ENCODE data around the gene DAB1.

The DAB1 gene

DNA sequence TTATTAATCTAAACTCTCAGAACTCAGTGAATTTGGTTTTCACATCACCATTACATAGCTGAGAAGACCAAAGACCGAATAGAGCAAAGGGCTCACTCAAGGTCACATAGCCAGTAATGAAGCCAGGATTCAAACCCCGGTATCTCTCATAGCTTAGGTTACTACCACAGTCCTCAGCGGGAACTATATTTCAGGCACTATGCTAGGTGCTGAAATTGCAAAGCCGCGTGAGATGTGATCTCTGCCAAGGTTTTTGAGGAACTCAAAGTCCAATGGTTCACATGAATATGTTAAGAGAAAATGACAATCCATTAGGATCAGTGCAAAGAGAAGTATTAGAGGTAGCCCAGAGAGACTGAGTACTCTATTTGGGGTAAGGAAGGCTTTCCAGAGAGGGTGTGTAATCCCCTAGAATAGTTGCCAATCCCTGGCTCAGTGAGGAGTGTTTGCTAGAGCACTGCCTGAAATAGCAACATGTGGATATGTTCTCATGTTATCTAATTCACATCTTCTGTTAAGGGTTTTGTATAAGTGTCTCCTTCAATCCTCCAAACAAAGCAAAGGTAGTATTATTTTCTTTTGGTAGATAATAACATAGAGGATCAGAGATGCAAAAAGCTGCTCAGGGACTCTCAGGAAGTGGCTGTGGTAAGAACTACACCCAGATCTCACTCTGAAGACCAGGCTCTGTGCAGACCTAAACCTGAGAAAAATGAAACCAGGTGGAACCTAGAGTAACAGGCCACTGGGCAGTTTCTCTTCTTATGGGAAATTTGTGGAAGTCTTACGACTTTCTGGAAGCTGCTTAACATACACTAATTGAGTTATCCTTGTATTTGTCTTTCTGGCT, 365.0 kb downstream of the DAB1 start:
- no peak for DNase-seq

DNA sequence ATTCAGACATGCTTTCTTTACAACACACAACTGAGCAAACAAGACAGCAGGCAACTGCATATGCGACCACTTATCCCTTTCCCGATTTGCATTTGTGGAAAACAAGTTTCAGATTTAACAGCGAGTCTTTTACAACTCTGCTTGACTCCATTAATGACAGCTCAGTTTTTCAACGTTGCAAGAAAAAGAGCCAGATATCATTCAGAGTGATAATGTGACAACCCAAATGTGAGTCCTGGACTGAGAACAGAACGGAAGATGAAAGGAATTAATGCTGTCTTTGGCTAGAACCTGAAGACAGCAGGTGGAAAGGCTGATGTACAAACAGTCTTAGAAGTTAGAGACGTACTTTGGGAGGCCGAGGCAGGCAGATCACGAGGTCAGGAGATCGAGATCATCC, 375.0 kb downstream of the DAB1 start:
- no peak for DNase-seq

DNA sequence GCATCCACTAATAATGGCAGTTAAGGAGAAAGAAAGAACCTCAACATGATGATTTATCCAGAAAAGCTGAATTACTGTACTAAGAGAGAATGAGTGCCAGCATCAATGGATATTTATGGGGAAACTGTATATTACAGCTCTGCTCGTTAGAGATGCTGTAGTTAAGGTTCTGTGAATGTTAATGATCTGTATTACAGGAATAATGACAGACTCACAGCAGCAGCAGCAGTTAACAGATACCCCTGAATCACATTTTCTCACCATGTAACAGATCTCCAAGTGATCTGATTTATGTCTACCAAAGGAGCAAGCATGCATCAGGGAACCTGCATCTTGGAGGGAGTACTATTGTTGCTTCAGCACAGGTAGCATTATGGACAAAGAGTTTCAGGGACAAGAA, 377.4 kb downstream of the DAB1 start:
- no peak for DNase-seq

DNA sequence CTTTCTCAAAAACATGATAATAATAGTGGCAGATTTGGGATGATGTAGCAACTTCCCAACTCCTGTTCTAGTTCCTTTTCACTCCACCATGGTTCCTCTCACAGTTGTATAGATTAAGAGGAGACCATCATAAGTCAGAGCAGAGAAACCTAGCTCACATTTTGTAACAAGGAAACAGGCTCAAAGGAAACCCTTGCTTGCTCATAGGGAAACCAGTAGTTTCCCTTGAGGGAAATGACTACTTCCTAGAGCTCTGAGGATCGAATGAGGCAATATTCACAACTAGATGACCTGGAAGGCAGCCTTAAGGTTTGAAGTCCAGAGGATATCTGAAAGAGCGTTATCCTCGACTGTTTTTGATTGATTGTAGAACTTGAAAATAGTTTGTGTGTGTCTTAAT, 382.0 kb downstream of the DAB1 start:
- DNase-seq: no peak

DNA sequence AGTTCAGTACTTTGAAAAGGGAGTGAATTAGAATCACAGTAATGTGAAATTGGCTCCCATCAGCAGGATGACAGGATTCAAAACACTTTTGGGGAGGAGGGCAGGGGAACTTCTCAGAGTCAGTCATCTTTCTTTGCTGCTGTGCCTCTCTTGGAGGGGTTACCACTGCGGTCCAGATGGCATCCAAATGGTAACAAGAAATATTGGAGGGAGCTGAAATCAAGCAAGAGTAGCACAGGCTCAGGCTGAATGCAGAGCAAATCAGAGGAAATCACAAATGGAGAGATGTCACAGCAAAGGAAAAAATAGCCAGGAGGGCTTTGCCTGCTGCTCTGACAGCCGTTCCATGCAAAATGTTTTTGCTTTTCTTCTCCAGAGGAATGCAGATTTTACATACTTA, 383.0 kb downstream of the DAB1 start:
- DNase-seq: no peak

DNA sequence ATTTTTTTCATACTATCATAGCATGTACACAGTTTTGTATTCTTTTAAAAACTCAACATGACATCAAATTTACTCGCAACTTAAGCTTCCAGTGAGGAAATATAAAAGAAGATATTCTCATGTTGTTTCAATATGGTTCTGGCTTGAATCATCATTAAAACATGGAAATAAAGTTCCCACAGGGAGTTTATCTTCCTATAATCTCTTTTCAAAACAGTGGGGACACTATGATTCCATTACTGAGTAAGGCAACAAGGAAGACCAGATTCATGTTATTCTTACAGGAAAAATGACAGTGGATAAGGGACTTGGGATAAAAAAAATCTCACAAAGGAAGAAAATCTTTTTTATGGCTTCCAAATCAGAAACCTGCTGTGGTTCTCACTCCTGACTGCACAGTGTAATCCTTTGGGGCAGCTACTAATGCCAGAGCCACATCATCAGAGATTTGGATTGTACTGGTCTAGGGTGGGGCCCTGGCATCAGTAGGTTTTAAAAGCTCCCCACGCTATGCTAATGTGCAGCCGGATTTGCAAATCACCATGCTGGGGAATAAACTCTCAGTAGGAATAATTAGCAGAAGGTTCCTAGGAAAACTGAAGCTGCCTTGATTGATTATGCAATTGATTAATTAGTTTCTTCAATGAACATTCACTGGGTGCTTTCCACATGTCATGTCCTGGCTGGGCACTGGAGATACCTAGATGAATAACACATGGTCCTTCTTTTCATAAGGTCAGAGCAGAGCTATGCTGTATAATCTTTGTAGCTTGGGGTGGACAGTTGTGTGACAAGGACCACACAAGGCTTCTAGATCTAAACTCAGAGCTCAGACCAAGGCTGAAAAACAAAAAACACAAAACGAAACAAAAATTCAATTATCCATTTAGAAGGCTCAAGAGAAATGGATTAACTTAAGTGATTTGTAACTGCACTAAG, 386.9 kb downstream of the DAB1 start:
- no peak for DNase-seq

DNA sequence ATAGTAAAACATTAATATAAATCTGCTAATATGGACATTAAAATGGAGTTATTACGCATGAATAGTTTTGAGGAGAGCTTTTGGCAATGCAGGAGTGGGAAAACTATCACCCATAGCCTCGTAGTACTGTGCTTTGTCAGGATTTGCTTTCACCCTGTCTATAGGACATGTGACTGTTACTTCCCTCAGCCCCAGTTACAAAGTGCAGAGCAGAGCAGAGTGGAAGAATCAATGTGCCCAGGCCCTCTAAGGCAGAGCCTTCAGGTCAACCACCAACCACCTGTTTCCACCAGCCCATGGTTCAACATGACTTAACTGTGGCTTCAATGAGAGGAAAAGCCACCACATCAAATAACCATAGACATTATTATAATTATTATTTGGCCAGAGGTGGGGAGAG, 389.1 kb downstream of the DAB1 start:
- DNase-seq: no peak

DNA sequence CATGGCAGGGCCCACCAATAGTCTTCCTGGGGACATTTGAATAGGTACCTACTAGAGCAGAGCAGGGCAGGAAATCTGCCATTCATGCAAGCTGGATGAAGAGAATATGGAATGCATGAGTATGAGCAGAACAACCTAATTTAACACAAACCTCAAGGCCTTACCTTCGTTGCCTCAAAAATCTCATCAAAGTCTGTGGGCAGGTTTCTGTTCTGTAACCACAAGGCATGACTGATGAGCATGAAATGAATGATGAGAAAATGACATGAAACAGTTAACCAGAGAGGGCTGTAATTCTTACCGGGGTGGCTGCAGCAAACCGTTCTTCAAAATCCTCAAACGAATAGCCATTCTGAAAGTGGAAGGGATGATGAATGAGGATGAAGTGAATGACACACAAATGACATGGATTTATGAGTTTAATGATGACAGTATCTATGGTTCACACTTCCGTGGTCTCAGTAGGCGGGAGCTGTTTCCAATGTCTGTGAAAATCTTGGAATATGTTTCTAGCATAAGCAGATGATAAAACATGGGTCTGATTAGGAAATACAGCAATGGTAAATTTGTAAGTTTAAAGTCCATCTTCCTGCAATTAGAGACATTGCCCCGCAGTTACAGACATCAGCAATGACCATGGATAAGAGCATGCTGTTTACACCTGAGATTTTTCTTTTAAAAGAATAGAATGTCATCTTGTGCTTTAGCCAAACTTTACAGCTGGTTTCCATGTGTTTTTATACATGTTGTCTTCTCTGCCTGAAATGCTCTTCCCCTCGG, 390.4 kb downstream of the DAB1 start:
- DNase-seq: no peak

DNA sequence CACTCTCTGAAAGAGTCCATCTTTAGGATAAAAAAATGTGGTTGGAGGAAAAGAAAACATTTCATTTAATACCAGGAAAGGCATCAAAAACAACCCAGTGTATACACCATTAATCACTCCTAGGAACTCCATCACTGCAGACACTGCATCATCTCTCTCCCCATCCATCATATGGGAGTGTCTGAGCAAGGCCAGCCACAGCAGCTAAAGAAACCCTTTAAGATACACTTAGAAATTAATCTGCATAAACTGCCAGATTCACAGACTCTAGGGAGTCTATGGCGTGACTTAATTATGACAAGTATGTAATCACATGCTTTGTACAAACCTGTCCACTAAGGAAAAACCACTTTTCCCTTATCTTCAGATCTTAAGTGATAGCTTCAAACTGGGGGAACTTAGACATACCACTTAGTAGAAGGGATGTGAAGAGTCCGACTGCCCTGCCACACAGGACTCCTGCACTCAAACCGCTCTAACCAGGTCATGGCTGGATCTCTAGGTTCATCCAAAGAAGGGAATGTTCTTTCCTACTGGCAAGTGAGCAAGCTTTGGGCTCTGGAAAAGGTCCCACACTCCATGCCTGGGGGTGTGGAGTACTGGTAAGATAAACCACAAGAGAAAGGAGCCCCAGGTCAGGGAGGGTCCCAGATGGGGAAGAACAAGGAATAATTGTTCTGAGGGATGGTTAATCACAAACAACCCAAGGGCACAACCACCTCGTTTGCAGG, 397.1 kb downstream of the DAB1 start:
- DNase-seq: no peak

DNA sequence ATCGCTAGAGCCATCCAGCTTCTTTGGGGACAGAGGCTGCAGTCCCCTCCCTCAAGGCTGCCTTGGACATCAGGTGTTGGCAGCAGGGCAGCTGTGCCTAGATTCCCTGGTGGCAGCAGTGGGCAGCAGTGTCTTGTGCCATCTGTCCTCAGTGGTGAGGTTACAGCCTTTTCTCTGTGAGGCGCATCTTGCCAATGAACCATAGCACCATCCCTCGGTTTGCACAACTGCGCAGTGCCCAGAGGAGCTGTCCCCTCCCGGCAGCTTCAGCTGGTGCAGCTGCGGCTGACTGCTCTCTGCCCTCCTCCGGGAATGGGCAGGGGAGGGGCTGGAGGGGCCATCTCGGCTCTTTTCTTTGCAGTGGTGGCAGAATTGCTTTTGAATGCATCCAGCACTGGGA, 399.0 kb downstream of the DAB1 start:
- DNase-seq: no peak

DNA sequence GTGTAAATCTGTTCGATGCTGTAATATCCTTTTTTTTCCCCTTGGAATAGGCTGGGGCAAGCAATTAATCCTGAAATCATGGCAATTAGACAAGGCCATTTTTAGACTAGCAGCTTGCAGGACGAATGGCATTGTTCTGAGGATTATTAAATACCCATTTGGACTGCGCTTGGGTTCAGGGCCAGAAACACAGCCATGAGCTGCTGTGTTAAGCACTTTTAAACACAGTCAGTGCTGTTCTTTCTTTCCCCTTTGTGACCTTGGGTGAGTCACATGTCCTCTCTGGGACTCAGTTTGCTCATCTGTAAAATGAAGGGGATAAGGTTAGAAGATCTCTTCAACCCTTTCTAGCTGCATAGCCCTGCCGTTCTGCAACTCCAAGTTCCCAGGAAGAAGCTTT, 399.4 kb downstream of the DAB1 start:
- DNase-seq: no peak

DNA sequence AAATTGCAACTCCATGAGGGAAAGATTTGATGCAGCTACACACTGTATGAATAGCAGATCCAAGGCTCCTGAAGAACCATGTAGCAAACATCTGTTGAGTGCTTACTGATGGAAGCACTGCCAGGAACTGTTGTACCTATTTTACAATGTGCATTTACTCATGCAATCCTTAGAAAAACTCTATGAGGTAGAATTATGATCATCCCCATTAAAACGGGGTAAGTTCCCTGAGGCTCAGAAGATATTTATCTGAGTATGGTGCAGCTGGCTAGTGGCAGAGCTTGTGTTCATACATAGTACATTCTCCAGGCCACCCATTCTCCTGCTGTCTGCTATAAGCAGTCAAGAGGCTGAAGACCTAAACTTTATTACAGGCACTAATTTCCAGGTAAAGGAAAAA, 403.6 kb downstream of the DAB1 start:
- no peak for DNase-seq

DNA sequence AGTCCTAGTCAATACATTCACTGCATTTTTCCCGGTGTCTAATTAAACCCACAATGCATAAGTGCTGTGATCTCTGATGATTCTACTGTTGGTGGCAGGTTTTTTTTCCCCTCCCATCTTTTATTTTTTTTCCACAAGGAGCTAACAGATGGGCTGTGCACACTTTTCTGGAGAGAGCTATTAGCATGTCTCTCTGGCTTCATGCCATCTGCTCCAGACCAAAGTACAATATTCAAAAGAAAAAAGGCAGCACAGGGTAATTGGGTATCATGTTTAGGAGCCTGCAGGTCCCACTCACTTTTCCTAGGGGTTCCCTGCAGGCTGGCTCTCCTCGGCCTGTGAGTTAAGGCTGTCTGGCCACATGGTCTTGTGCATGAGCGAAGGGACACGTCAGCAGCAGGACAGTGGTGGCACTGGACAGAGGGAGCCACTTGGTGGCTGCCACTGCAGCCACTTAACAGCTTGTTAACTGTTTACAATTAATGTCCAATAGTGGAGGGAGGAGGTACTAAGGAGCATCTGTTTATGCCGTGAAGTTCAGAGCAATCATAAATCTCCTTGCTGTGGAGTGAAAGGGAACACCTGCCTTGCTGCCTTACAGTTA, 404.5 kb downstream of the DAB1 start:
- DNase-seq: no peak

DNA sequence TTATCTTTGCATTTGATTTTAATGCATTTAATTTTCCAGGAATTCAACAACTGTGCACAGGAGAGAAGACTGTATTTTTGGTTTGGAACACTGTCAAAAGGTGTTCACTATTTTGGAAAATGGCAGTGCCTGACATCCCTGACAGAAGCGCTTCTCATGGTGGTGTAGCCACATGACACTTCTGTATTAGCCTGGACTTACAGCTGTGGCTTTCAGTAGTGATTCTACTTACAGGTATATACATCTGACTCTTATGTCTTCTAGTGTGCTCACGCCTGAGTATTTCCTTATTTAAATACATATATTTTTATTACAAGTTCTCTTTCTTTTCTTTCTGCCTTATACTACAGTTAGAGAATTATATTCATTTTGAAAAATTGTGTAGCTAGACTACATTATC, 405.7 kb downstream of the DAB1 start:
- DNase-seq: no peak

DNA sequence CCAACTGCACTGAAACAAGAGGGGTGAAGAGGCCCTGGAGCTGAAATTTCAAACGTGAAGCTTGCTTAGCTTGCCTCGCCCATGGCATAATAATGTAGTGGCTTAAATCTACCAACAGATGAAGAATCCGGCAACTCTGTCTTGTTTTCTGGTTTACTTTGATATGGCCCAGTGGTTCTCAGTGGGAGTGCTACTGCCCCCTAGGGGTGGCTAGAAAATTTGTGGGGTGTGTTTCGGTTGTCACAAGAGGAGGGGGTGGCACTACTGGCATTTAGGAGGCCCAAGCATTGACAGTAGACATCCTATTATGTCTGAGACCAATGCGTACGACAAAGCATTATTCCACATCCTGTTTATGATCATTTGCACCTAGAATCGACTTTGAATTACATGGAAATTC, 406.1 kb downstream of the DAB1 start:
- DNase-seq: no peak

DNA sequence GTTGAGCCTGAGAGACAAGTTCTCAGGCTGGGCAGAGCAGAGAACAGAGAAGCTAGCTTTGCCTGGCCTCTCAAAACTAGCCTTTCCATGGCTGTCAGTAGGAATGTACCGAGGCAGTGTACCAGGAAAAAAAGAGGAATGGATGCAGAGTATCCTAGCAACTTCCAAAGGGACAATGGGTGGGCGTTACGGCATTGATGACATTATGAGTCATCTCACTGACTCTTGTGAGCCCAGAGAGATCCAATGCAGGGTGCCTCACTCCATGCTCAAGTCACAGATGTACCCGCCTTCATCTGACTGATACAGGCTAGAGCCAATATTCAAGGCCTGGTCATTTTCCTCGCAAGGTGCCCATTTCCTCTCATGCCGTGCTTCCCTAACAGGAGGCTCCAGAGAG, 406.7 kb downstream of the DAB1 start:
- DNase-seq: no peak

DNA sequence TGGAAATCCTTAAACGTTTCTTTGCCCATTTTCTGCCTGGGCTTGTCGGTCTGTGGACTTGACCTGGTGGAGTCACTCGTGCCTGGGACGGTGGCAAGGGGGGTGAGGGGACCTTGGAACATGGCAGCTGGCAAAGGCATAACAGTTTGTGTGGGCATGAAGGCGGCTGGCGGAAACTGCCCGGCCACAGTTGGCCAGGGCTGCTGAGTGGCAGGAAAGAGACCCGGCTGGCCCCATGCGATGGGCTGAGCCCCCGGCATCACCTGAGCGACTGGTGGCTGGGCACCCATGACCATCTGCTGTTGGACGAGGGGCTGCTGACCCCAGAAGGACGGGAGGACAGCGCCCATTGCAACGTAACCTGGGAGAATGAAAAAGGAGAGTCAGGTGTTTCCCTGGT, 408.8 kb downstream of the DAB1 start:
- DNase-seq: no peak

DNA sequence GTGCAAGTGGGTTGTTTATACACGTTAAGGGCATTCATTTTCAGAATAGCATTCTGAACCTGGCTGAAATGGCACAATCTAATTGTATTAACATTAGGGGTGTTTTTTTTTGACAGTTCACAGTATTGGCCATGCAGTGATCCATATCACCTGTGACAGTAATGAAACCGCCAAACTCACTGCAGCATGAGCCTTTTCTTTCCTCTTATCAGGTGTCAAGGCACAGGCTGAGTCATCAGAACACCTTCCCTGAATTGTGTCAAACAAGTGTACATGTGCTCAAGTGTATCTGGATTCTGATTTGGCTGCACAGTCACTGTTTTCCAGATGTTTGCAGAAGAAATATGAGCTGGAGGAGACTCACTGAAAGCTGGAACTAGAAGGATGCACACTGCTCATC, 410.3 kb downstream of the DAB1 start:
- DNase-seq: no peak

DNA sequence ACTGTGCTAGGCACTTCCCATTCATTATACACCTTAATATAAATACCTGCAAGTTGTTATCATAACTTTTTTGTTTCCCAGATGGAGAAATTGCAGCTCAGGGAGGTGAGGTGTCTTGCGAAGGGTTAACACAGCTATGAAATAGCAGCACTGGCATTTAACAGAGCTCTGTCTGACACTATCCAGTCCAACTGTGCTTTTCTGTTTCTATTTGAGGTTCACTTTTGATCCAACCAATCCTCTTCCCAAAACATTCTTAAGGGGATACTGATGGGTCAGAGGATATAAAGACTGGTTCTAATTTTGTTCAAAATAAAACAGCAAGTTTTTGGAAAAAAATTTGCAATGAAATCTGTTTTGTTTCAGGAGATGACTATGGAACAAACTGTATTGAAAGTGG, 411.5 kb downstream of the DAB1 start:
- no peak for DNase-seq

DNA sequence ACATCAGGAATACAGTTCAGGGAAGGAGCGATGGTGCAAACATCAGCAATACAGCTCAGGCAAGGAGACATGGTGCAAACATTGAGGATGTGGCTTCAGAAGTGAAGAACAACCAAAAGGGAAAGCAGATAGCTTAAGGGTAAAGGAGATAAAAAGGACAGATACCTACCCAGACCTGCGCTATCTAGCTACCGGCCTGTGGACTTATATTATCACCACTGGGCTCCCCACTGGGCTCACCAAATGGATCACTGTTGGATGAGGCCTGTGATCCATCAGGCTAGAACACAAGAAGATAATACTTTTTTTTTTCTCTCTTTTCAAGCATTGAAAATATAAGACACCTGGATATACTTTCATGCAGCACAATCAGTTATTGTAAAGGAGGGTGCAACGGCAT, 413.3 kb downstream of the DAB1 start:
- no peak for DNase-seq

DNA sequence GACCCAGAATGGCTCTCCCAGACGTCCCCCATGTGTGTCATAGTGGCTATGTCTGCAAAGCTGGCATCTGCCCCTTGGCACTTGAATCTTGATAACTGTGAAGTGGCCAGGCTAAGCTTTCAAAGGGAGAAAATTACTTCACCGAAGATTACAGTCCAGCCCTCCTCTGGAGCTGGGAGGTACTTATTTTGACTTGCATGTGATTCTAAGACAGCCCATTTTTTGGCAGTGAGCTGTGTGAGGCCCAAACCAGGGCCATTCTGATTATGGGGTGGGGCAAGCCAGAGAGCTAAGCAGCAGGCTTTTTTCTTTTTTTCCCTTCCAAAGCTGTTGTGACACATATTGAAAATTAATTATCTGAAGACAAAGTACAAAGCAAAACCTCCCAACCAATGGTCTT, 415.9 kb downstream of the DAB1 start:
- no peak for DNase-seq

DNA sequence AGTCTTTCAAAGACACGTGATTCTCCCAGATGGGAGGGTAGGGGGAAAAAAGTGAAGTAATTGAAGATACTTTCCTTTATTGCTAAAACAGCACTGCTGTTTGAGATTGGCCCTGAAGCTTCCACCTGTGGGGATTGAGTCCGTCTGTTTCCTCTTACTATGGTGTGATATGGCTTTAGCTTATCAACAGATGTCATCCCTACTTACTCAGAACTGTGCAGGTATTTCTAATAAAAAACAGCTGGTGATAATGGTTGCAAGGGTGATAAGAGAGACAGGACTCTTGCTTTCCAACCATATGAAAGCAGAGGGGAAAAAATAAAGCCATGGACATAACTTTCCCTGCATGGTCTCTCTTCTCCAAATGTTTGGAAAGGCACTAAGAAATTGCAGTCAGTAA, 416.4 kb downstream of the DAB1 start:
- no peak for DNase-seq

Measured in NCI-H1417 treated with DMSO at 0.1 percent for 48 hours (cell line).